Pulmonary artery endothelial cell (primary cell): Measurements from ENCODE around the gene KCNG2. TPM values are rescaled to one million over a fixed set of nuclear protein-coding genes. Genes with fewer than 3 reads are reported as not detected.
"Not testable (repeated sequence)": the region's sequence is repeated elsewhere in the genome, so short reads cannot be mapped to it uniquely, and the experiment has no call there.

ENCODE experiments used
- DNase-seq: peaks from one replicate; pipeline ENCODE4 v3.0.0-alpha.2; 2011; ENCODE audit warnings: low read depth, low spot score
- total RNA-seq: library from RNA; depleted of rRNA; stranded (reverse); fragments of >200 nt; gene quantifications from 2 replicates; pipeline ENCODE4 v1.2.3, GENCODE V29; 2014

KCNG2 gene
- total RNA-seq = not detected in 2 replicates

- no peak for DNase-seq
These were observed at the start of gene KCNG2 for GRCh38 chr18:79797518-79798345. KCNG2 (plus strand) TSS chr18:79797938; CDS start chr18:79863668, 65,730 bp downstream.

GRCh38 chr18:79748321-79749180 is 49.2 kb upstream of the KCNG2 start:
- DNase-seq = no peak

- no peak for DNase-seq
These were observed 48.2 kb upstream of the KCNG2 start for GRCh38 chr18:79749251-79750191.

- DNase-seq = no peak
These were observed 46.7 kb upstream of the KCNG2 start for GRCh38 chr18:79750980-79751571.

- not testable (repeated sequence) for DNase-seq
These were observed 45.7 kb upstream of the KCNG2 start for GRCh38 chr18:79751918-79752578.

- not testable (repeated sequence) for DNase-seq
These were observed 44.8 kb upstream of the KCNG2 start for GRCh38 chr18:79752946-79753345.

- no peak for DNase-seq
These were observed 44.3 kb upstream of the KCNG2 start for GRCh38 chr18:79753391-79753851.

GRCh38 chr18:79754022-79754761 is 43.5 kb upstream of the KCNG2 start:
- no peak for DNase-seq

GRCh38 chr18:79754831-79755351 is 42.8 kb upstream of the KCNG2 start:
- DNase-seq = no peak

- no peak for DNase-seq
These were observed 42.1 kb upstream of the KCNG2 start for GRCh38 chr18:79755496-79756142.

- DNase-seq = no peak
These were observed 41.6 kb upstream of the KCNG2 start for GRCh38 chr18:79756143-79756500.

GRCh38 chr18:79756826-79757225 is 40.9 kb upstream of the KCNG2 start:
- DNase-seq = no peak

GRCh38 chr18:79760348-79760747 is 37.4 kb upstream of the KCNG2 start:
- no peak for DNase-seq

GRCh38 chr18:79760881-79761280 is 36.9 kb upstream of the KCNG2 start:
- DNase-seq = no peak

GRCh38 chr18:79763407-79763806 is 34.3 kb upstream of the KCNG2 start:
- DNase-seq = no peak

- DNase-seq = no peak
These were observed 33.6 kb upstream of the KCNG2 start for GRCh38 chr18:79764131-79764530.

- no peak for DNase-seq
These were observed 32.1 kb upstream of the KCNG2 start for GRCh38 chr18:79765491-79766245.

GRCh38 chr18:79766308-79766707 is 31.4 kb upstream of the KCNG2 start:
- no peak for DNase-seq
